HFF-Myc (cell line): Measurements from ENCODE around the gene KPNB1.

ENCODE experiments used
- DNase-seq: peaks from one replicate; pipeline ENCODE4 v3.0.0-alpha.2; 2011; ENCODE audit warnings: low read depth; ENCODE audit errors: extremely low read depth
- H3K4me3 ChIP-seq: replicated peaks from 2 replicates; pipeline ENCODE4 v1.5.1; 2011; ENCODE audit warnings: low read depth, mild to moderate bottlenecking, control low read depth, low read length
- CTCF ChIP-seq: IDR thresholded peaks from 2 replicates; pipeline ENCODE4 v1.5.1; 2012; ENCODE audit warnings: mild to moderate bottlenecking, low read depth, low read length, control low read depth; ENCODE audit errors: missing control alignments

KPNB1 gene

GRCh38 chr17:47690121-47690520 lies 40.4 kb downstream of the KPNB1 start:
- no peak for TF ChIP-seq CTCF
- H3K4me3 ChIP-seq = no peak overlapping the region
- no peak for DNase-seq

GRCh38 chr17:47692137-47692894 lies 42.6 kb downstream of the KPNB1 start:
- no peak overlapping the region for H3K4me3 ChIP-seq
- DNase-seq = no peak
- TF ChIP-seq CTCF = no peak

- H3K4me3 ChIP-seq = peak overlapping the region; percentile 63
- DNase-seq = no peak
- no peak for TF ChIP-seq CTCF
These were observed 43.4 kb downstream of the KPNB1 start for GRCh38 chr17:47692895-47693730.

- no peak for TF ChIP-seq CTCF
- DNase-seq = no peak
- peak within 1 kb of the TSS; percentile 63 for H3K4me3 ChIP-seq
These were observed 44.2 kb downstream of the KPNB1 start, which contains the start of gene TBKBP1 for GRCh38 chr17:47693731-47694580. Gene TBKBP1, plus strand, starts transcription at chr17:47694161. Its CDS starts 1,952 bp downstream, at chr17:47696113.

GRCh38 chr17:47694581-47695428 lies 45.1 kb downstream of the KPNB1 start:
- no peak for TF ChIP-seq CTCF
- peak overlapping the region; percentile 63 for H3K4me3 ChIP-seq
- DNase-seq = no peak
